Measurements from ENCODE around the gene SAG.

DNA sequence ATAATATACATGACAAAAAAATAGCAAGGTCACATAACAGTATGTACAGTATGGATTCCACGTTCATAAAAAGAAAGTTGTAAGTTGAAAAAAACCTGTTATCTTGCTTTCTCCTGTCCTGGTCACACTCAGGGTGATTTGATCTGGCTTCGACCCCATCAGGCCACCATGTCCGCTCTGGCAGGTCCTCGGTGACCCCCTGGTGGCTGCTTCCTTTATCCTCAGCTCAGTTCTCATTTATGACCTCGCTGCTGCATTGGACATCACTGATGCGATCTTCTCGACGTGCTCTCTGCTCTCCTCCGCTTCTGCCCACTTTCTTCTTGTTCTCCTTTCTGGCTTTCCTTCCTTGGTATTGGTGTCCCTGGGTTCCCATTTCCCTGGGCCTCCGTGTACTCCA is 76.4 kb downstream of the SAG start:
- TF ChIP-seq ARNT (IDR thresholded peaks at IDR 0.05) (no peak), RHOXF2B (CRISPR knock-in tag; conservative IDR thresholded peaks at IDR 0.05) (no peak), SRF (CRISPR knock-in tag; IDR thresholded peaks at IDR 0.05) (no peak), TARDBP (IDR thresholded peaks at IDR 0.05) (no peak), SP2 (IDR thresholded peaks at IDR 0.05; ENCODE audit: extremely low read depth, low read depth, low read length, poor library complexity, severe bottlenecking) (no peak), RBBP5 (IDR thresholded peaks at IDR 0.05; ENCODE audit: borderline replicate concordance, insufficient read depth, low read length, poor library complexity, severe bottlenecking) (no peak)
- TF ChIP-seq, protein P1, sequence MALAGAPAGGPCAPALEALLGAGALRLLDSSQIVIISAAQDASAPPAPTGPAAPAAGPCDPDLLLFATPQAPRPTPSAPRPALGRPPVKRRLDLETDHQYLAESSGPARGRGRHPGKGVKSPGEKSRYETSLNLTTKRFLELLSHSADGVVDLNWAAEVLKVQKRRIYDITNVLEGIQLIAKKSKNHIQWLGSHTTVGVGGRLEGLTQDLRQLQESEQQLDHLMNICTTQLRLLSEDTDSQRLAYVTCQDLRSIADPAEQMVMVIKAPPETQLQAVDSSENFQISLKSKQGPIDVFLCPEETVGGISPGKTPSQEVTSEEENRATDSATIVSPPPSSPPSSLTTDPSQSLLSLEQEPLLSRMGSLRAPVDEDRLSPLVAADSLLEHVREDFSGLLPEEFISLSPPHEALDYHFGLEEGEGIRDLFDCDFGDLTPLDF (CRISPR knock-in tag; IDR thresholded peaks at IDR 0.05) = no peak
- TF ChIP-seq, protein P2, sequence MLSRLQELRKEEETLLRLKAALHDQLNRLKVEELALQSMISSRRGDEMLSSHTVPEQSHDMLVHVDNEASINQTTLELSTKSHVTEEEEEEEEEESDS (CRISPR knock-in tag; IDR thresholded peaks at IDR 0.05) = no peak
- TF ChIP-seq, protein P3, sequence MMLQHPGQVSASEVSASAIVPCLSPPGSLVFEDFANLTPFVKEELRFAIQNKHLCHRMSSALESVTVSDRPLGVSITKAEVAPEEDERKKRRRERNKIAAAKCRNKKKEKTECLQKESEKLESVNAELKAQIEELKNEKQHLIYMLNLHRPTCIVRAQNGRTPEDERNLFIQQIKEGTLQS (IDR thresholded peaks at IDR 0.05) = no peak
- TF ChIP-seq, protein P3 (CRISPR knock-in tag; conservative IDR thresholded peaks at IDR 0.05) = no peak
- TF ChIP-seq, protein P4, sequence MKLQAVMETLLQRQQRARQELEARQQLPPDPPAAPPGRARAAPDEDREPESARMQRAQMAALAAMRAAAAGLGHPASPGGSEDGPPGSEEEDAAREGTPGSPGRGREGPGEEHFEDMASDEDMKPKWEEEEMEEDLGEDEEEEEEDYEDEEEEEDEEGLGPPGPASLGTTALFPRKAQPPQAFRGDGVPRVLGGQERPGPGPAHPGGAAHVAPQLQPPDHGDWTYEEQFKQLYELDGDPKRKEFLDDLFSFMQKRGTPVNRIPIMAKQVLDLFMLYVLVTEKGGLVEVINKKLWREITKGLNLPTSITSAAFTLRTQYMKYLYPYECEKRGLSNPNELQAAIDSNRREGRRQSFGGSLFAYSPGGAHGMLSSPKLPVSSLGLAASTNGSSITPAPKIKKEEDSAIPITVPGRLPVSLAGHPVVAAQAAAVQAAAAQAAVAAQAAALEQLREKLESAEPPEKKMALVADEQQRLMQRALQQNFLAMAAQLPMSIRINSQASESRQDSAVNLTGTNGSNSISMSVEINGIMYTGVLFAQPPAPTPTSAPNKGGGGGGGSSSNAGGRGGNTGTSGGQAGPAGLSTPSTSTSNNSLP (IDR thresholded peaks at IDR 0.05; ENCODE audit: borderline replicate concordance, low read depth, low read length) = no peak
- TF ChIP-seq, protein P5, sequence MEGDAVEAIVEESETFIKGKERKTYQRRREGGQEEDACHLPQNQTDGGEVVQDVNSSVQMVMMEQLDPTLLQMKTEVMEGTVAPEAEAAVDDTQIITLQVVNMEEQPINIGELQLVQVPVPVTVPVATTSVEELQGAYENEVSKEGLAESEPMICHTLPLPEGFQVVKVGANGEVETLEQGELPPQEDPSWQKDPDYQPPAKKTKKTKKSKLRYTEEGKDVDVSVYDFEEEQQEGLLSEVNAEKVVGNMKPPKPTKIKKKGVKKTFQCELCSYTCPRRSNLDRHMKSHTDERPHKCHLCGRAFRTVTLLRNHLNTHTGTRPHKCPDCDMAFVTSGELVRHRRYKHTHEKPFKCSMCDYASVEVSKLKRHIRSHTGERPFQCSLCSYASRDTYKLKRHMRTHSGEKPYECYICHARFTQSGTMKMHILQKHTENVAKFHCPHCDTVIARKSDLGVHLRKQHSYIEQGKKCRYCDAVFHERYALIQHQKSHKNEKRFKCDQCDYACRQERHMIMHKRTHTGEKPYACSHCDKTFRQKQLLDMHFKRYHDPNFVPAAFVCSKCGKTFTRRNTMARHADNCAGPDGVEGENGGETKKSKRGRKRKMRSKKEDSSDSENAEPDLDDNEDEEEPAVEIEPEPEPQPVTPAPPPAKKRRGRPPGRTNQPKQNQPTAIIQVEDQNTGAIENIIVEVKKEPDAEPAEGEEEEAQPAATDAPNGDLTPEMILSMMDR (IDR thresholded peaks at IDR 0.05 in 2 of 3, conservative IDR thresholded peaks at IDR 0.05 in 1 of 3; ENCODE audit: insufficient read depth in 2 of 3, low read depth in 1 of 3, low read length in 3 of 3) = peak; percentile 55 to 67 (median 66)
